GM18507 (cell line): ENCODE measurements around the gene LIFR.
"Not testable (repeated sequence)": the region's sequence is repeated elsewhere in the genome, so short reads cannot be mapped to it uniquely, and the experiment has no call there.

Experiments used
- DNase-seq: peaks from one replicate; pipeline ENCODE4 v3.0.0; 2011; ENCODE audit warnings: low read depth; ENCODE audit not compliant: insufficient read length; ENCODE audit errors: extremely low spot score
- FAIRE-seq: peaks from 2 replicates; lab custom pipeline; 2011; peaks lifted over from hg19 to GRCh38; lab: Jason Lieb, UNC

LIFR gene

GRCh38 chr5:38556599-38557307, at the start of gene LIFR:
LIFR (minus strand) TSS chr5:38556646; CDS start chr5:38530647, 25,999 bp downstream.
- no peak for DNase-seq

DNA sequence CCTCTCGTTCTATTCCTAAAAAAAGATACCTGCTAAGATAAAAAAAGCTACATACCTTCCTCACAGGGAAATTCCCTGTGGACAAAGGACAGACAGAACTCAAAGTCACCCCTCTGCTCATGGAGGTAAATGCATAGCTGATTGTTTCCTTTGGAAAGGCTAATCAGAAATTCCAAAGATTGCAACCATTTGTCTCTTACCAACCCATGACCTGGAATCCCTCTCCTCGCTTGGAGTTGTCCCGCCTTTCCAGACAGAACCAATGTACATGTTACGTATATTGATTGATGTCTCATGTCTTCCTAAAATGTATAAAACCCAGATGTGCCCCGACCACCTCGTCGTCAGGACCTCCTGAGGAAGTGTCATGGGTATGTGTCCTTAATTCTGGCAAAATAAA, 49.2 kb upstream of the LIFR start:
- no peak for FAIRE-seq

More at GRCh38 chr5:38556599-38557307, at the start of gene LIFR:
- no peak for FAIRE-seq

DNA sequence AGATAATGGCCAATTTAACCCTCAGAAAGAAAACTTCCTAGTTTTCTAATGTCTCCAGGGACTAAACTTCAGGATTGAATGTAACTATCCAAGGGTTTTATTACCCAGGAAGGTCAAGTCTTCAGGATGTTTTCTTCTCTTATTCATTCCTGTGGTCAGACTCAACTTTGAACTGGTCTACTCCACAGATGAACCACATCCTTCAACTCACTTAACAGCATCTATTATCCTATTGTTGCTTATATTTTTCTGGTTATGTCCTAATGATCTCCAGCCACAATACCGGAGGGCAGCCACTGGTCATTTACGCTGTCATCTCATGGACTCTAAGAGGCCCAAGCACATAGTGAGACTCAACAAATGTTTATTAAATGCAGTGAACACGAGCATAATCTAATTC, 47.2 kb upstream of the LIFR start:
- DNase-seq (no peak), FAIRE-seq (no peak)

More for the DNA sequence above, 49.2 kb upstream of the LIFR start:
- no peak for DNase-seq

DNA sequence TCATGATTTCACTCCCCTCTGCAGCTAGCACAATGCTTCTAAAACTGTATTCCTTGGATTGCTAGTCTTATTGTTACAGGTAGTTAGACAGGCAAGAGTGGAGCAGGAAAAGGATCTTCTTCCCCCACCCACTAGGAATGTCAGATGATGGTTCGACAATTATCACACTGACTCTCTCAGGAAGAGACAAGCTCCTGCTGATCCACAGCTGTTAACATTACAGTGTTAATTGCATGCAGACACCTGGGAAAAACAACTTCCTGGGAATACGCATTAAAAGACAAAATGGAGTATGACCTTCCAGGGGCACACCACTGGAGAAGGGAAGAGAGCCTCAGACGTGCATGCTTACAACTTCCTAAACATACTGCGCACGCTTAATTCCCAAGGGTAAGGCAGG, 46.2 kb upstream of the LIFR start:
- no peak for DNase-seq
- FAIRE-seq, result no peak

GRCh38 chr5:38601863-38602298, 45.4 kb upstream of the LIFR start:
- DNase-seq, result no peak
- FAIRE-seq, result no peak

DNA sequence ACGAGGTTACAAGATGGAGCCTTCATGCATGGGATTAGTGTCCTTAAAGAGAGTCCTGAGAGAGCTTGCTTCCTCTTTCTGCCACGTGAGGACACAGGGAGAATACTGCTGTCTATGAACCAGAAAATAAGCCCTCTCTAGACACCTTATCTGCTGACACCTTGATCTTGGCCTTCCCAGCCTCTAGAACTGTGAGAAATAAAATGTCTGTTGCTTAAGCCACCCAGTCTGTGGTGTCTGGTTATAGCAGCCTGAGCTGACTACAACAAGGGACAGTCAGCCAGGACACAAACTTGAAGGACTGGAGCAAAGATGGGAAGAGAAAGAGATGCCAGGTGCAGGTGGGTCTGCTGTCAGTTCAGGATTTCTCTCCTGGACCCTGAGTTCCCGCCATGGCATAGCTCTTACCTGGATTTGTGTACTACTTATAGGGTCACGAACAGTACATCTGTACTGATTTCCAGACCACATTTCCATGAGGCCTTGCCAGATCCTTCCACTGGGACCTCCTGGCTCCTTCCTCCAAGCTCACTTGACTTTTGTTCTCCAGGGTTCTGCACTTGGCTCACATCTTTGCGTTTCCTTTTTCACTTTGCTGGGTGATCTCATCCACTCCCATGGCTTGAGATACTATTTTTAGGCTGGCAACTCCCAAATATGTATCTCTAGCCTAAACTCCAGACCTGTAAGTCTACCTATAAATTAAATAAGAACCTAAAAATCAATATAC, 44.9 kb upstream of the LIFR start:
- FAIRE-seq (no peak), DNase-seq (no peak)

DNA sequence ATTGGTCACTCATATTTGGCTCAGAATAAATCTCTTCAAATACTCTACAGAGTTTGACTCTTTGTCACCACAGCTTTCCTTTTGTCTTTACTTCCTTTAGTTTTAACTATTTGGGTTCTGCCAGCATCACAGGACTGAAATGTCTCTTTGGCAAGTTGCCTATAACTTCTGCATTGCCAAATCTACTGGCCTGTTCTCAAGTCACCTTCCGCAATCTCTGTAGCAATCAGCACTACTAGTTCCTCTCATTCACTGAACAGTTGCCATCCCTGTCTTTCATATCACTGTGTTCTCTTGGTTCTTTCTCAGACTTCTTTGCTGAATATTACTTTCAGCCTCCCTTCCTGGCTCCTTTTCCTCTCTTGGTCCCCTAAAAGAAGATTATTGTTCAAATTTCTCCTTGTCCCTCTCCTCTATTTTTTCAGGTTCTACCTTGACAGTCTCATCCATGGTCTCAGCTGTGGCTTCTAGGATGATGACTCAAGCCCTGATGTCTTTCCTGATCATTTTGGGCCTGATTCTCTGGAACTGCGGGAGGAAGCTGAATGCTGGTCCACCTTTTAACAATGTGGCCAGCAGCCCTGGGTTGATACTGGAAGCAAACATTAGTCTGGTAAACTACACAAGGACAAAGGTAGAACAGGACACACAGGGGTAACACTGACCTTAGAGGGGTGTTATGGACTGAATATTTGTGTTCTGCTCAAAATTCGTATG, 44.0 kb upstream of the LIFR start:
- FAIRE-seq, result no peak
- DNase-seq, result no peak

DNA sequence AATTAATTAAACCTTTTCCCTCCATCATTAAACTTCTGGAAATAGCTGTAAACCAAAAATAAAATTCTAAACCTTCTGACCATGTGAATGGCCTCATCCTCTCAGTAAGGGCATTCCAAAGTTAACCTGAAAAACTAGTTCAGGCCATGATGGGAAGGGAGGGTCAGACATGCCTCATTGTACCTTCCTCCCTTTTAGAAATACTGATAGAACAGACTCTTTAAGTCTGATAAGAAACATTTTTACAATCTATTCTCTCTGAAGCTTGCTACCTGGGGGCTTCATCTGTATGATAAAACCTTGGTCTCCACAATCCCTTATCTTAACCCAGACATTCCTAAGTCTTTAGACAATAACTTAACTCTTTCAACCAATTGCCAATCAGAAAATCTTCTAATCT, 43.3 kb upstream of the LIFR start:
- not testable (repeated sequence) for DNase-seq, FAIRE-seq

DNA sequence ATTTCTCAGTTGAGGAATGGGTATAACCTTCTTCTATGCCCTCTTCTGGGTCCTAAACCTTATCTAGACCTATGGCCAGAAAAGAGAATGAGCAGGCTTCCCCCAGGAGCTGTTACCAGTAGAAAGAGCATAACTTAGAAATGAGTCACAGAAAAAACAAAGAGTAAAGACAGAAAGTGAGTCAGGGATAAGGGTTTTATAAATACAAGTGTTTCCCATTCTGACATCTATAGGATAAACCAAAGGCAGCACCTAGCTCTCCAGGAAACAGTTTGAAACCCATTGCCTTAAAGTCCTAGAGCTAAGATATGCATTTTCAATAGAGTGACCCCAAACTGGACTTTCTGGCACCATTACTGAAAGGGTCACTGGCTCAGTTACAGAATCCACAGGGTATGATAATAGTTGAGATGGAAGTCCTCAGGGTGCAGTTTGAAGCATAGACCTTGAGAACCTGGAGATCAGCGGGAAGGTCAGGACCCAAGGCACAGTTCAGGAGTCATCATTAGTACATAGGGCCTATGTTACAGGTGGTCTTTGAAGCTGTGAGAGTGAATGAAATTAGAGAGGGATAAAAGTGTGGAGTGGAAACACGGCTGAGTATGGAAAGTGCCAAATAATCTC, 42.7 kb upstream of the LIFR start:
- DNase-seq (no peak), FAIRE-seq (no peak)

- DNase-seq, result no peak
- no peak for FAIRE-seq
Observed at GRCh38 chr5:38598296-38598993, 42.0 kb upstream of the LIFR start.

GRCh38 chr5:38596981-38597380, 40.5 kb upstream of the LIFR start:
- no peak for FAIRE-seq

DNA sequence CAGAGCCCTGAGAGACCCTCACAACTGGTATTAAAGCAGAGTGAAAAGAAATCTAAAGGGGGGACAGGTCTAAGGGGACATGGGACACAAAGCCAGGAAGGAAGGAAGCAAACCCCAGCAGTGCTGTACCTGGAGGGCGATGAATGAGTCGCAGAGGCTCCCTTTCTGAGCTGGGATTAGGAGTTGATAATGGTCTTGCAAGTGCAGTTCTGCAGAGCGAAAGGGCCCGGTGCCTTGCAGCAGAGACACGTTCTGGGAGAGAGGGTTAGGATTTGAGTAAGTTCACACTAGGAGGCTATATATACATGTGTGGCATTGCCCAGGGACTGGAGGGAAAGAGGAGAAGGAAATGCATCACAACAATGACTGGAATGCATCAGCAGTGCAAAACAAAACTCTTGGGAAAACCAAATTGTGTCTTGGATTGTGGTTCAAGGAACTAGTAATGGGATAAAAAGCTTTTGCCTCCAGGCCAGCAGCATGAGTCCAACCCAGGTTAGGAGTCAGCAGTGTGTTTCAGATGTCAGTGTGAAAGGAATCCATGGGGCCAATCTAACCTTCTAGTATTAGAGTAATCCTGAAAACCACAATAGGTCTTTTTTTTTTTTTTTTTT, 38.8 kb upstream of the LIFR start:
- no peak for DNase-seq
- no peak for FAIRE-seq

More at GRCh38 chr5:38596981-38597380, 40.5 kb upstream of the LIFR start:
- DNase-seq, result no peak

GRCh38 chr5:38593959-38594358, 37.5 kb upstream of the LIFR start:
- no peak for DNase-seq
- FAIRE-seq, result no peak

- DNase-seq, result no peak
- FAIRE-seq, result no peak
Observed at GRCh38 chr5:38591523-38591849, 35.0 kb upstream of the LIFR start.

- no peak for FAIRE-seq
- DNase-seq, result no peak
Observed at GRCh38 chr5:38590838-38591522, 34.5 kb upstream of the LIFR start.

DNA sequence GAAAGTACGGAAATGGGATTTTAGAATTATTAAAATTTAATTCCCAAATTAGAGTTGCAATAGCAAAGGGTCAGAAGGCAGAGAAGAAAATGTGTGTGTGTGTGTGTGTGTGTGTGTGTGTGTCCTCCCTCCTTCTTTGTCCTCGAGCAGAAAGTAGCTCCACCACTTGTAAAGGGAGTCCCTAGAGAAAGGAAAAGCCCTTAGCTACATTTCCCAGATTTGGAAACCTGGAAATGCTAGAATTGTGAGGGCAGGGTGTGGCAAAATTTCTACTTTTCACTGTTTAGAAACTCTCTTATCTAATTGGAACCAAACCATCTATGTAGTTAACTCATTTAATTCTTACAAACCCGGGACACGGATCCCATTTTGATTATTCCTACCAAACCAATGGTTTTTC, 33.2 kb upstream of the LIFR start:
- no peak for FAIRE-seq
- no peak for DNase-seq

GRCh38 chr5:38585816-38586215, 29.4 kb upstream of the LIFR start:
- DNase-seq (no peak), FAIRE-seq (no peak)

GRCh38 chr5:38583500-38583899, 27.1 kb upstream of the LIFR start:
- DNase-seq, result no peak
- FAIRE-seq, result no peak

DNA sequence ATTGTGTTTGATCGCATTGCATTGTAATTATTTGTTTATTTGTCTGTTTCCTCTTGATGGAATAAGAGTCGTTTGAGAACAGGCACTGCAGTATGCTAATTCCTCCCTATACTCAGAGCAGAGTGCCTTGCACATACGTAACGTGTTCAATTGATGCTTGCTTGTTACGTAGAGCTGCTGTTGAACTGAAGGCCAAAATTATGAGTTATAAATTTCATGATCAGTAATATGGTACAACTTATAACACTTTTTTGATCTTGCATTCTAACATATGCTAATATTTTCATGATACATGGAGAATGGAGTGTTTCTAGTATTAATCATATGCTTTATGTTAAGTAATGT, 26.5 kb upstream of the LIFR start:
- DNase-seq (no peak), FAIRE-seq (no peak)
